Activated naive CD8-positive, alpha-beta T cell treated with anti-CD3 and anti-CD28 coated beads, Interleukin-2, amount 10 ng/mL, durations not matched to agents 7 days and 5 days (primary cell): ENCODE measurements around the gene EYA2. TPM values are rescaled to one million over a fixed set of nuclear protein-coding genes. Genes with fewer than 3 reads are reported as not detected.

Experiments used
- ATAC-seq: fragments of 150-1000 bp; cut with Tn5 transposase; one replicate; pipeline ENCODE4 v1.10.0; 2021; ENCODE audit warnings: low read depth, moderate library complexity
- POLR2A ChIA-PET: fragments of 350-600 bp; sonication (Branson Sonifier 250); formaldehyde crosslinking; loops from one replicate; lab custom pipeline; 2021; ENCODE audit warnings: antibody characterized with exemption; lab: Charles Lee
- DNase-seq: peaks from one replicate; pipeline ENCODE4 v3.0.0; 2021
- H3K27ac Mint-ChIP-seq: one replicate; pipeline ENCODE4 v1.8.0; 2022; ENCODE audit warnings: mild to moderate bottlenecking, mixed read lengths
- H3K27me3 Mint-ChIP-seq: one replicate; pipeline ENCODE4 v1.8.0; 2022; ENCODE audit warnings: mild to moderate bottlenecking, moderate library complexity, mixed read lengths
- H3K36me3 Mint-ChIP-seq: one replicate; pipeline ENCODE4 v1.8.0; 2021; ENCODE audit warnings: mild to moderate bottlenecking, mixed read lengths
- H3K4me1 Mint-ChIP-seq: one replicate; pipeline ENCODE4 v1.8.0; 2021; ENCODE audit warnings: mixed read lengths
- H3K4me3 Mint-ChIP-seq: one replicate; pipeline ENCODE4 v1.8.0; 2022; ENCODE audit warnings: mild to moderate bottlenecking, moderate library complexity, mixed read lengths
- H3K9me3 Mint-ChIP-seq: one replicate; pipeline ENCODE4 v1.8.0; 2021; ENCODE audit warnings: mixed read lengths
- total RNA-seq, 2 experiments: library from RNA; stranded (reverse); gene quantifications; one replicate each; pipeline ENCODE4 v1.2.3, GENCODE V29; 2021

The EYA2 gene
- total RNA-seq, 2 experiments from 2014 or later, result not detected

- no peak for ATAC-seq
- Mint-ChIP-seq H3K27ac (no peak overlapping the region), H3K36me3 (no peaks in the 10 kb centered on the region), H3K4me3 (no peak overlapping the region), H3K27me3 (peaks cover 17% of the 10 kb centered on the region), H3K9me3 (no peaks in the 10 kb centered on the region), H3K4me1 (no peaks in the 10 kb centered on the region)
- DNase-seq, result no peak
- POLR2A ChIA-PET, result no interaction called here
Observed at GRCh38 chr20:47117773-47118172, 223.1 kb downstream of the EYA2 start.

GRCh38 chr20:47118206-47118605, 223.6 kb downstream of the EYA2 start:
- POLR2A ChIA-PET, result no interaction called here
- no peak for ATAC-seq
- Mint-ChIP-seq H3K4me3 (no peak overlapping the region), H3K9me3 (no peaks in the 10 kb centered on the region), H3K27ac (no peak overlapping the region), H3K27me3 (peaks cover 17% of the 10 kb centered on the region), H3K4me1 (no peaks in the 10 kb centered on the region), H3K36me3 (no peaks in the 10 kb centered on the region)
- DNase-seq, result no peak

GRCh38 chr20:47118641-47119040, 224.0 kb downstream of the EYA2 start:
- Mint-ChIP-seq H3K9me3 (no peaks in the 10 kb centered on the region), H3K27me3 (peaks cover 17% of the 10 kb centered on the region), H3K27ac (no peak overlapping the region), H3K4me1 (no peaks in the 10 kb centered on the region), H3K4me3 (no peak overlapping the region), H3K36me3 (no peaks in the 10 kb centered on the region)
- no peak for ATAC-seq
- no peak for DNase-seq
- POLR2A ChIA-PET, result no interaction called here

GRCh38 chr20:47120346-47120936, 225.8 kb downstream of the EYA2 start:
- ATAC-seq (no peak), DNase-seq (no peak)
- Mint-ChIP-seq H3K9me3 (no peaks in the 10 kb centered on the region), H3K27ac (no peak overlapping the region), H3K4me1 (no peaks in the 10 kb centered on the region), H3K36me3 (no peaks in the 10 kb centered on the region), H3K27me3 (peaks cover 22% of the 10 kb centered on the region), H3K4me3 (no peak overlapping the region)
- POLR2A ChIA-PET, result no interaction called here

GRCh38 chr20:47122560-47122959, 227.9 kb downstream of the EYA2 start:
- no peaks in the 10 kb centered on the region for H3K36me3 Mint-ChIP-seq
- POLR2A ChIA-PET, result no interaction called here
- H3K27me3 Mint-ChIP-seq, result peaks cover 35% of the 10 kb centered on the region

GRCh38 chr20:47124181-47124717, 229.6 kb downstream of the EYA2 start:
- Mint-ChIP-seq H3K27me3 (peaks cover 30% of the 10 kb centered on the region), H3K9me3 (no peaks in the 10 kb centered on the region), H3K27ac (no peak overlapping the region), H3K4me1 (no peaks in the 10 kb centered on the region), H3K4me3 (no peak overlapping the region), H3K36me3 (no peaks in the 10 kb centered on the region)
- POLR2A ChIA-PET, result no interaction called here
- ATAC-seq (no peak), DNase-seq (no peak)

More at GRCh38 chr20:47122560-47122959, 227.9 kb downstream of the EYA2 start:
- ATAC-seq, result no peak
- no peak for DNase-seq
- Mint-ChIP-seq H3K4me3 (no peak overlapping the region), H3K9me3 (no peaks in the 10 kb centered on the region), H3K27ac (no peak overlapping the region), H3K4me1 (no peaks in the 10 kb centered on the region)

GRCh38 chr20:47125508-47125757, 230.8 kb downstream of the EYA2 start:
- H3K36me3 Mint-ChIP-seq, result no peaks in the 10 kb centered on the region
- no peaks in the 10 kb centered on the region for H3K9me3 Mint-ChIP-seq
- no peak overlapping the region for H3K4me3 Mint-ChIP-seq
- H3K4me1 Mint-ChIP-seq, result no peaks in the 10 kb centered on the region
- POLR2A ChIA-PET, result interaction anchor here (0.6 kb wide), 1 partner anchor 934 kb away, joined by 3 read pairs; no protein-coding TSS in a partner anchor
- no peak for ATAC-seq
- H3K27ac Mint-ChIP-seq, result no peak overlapping the region
- peaks cover 32% of the 10 kb centered on the region for H3K27me3 Mint-ChIP-seq
- DNase-seq, result no peak

- ATAC-seq (no peak), DNase-seq (no peak)
- H3K27me3 Mint-ChIP-seq, result peaks cover 32% of the 10 kb centered on the region
- no peaks in the 10 kb centered on the region for H3K36me3 Mint-ChIP-seq
- POLR2A ChIA-PET, result no interaction called here
- no peaks in the 10 kb centered on the region for H3K9me3 Mint-ChIP-seq
- H3K4me3 Mint-ChIP-seq, result no peak overlapping the region
- H3K27ac Mint-ChIP-seq, result no peak overlapping the region
- H3K4me1 Mint-ChIP-seq, result no peaks in the 10 kb centered on the region
Observed at GRCh38 chr20:47125758-47126591, 231.3 kb downstream of the EYA2 start.

GRCh38 chr20:47126709-47127108, 232.1 kb downstream of the EYA2 start:
- no peak overlapping the region for H3K4me3 Mint-ChIP-seq
- POLR2A ChIA-PET, result no interaction called here
- H3K27ac Mint-ChIP-seq, result no peak overlapping the region
- no peaks in the 10 kb centered on the region for H3K4me1 Mint-ChIP-seq
- peaks cover 32% of the 10 kb centered on the region for H3K27me3 Mint-ChIP-seq
- H3K36me3 Mint-ChIP-seq, result no peaks in the 10 kb centered on the region
- H3K9me3 Mint-ChIP-seq, result no peaks in the 10 kb centered on the region
- DNase-seq (no peak), ATAC-seq (no peak)

GRCh38 chr20:47127546-47127945, 232.9 kb downstream of the EYA2 start:
- no peak overlapping the region for H3K27ac Mint-ChIP-seq
- H3K27me3 Mint-ChIP-seq, result peaks cover 32% of the 10 kb centered on the region
- POLR2A ChIA-PET, result no interaction called here
- H3K9me3 Mint-ChIP-seq, result no peaks in the 10 kb centered on the region
- DNase-seq (no peak), ATAC-seq (no peak)
- no peak overlapping the region for H3K4me3 Mint-ChIP-seq
- no peaks in the 10 kb centered on the region for H3K36me3 Mint-ChIP-seq
- no peaks in the 10 kb centered on the region for H3K4me1 Mint-ChIP-seq

GRCh38 chr20:47127999-47128398, 233.4 kb downstream of the EYA2 start:
- Mint-ChIP-seq H3K9me3 (no peaks in the 10 kb centered on the region), H3K27ac (no peak overlapping the region), H3K27me3 (peaks cover 32% of the 10 kb centered on the region), H3K4me1 (no peaks in the 10 kb centered on the region), H3K4me3 (no peak overlapping the region), H3K36me3 (no peaks in the 10 kb centered on the region)
- DNase-seq (no peak), ATAC-seq (no peak)
- POLR2A ChIA-PET, result no interaction called here

- H3K27me3 Mint-ChIP-seq, result peaks cover 32% of the 10 kb centered on the region
- H3K36me3 Mint-ChIP-seq, result no peaks in the 10 kb centered on the region
- H3K4me1 Mint-ChIP-seq, result no peaks in the 10 kb centered on the region
- H3K4me3 Mint-ChIP-seq, result no peak overlapping the region
- no peak overlapping the region for H3K27ac Mint-ChIP-seq
- POLR2A ChIA-PET, result no interaction called here
- H3K9me3 Mint-ChIP-seq, result no peaks in the 10 kb centered on the region
- no peak for DNase-seq
- no peak for ATAC-seq
Observed at GRCh38 chr20:47129306-47129705, 234.7 kb downstream of the EYA2 start.

- Mint-ChIP-seq H3K9me3 (no peaks in the 10 kb centered on the region), H3K4me1 (no peaks in the 10 kb centered on the region), H3K27ac (no peak overlapping the region), H3K36me3 (no peaks in the 10 kb centered on the region), H3K27me3 (peaks cover 4% of the 10 kb centered on the region), H3K4me3 (no peak overlapping the region)
- POLR2A ChIA-PET, result no interaction called here
- DNase-seq (no peak), ATAC-seq (no peak)
Observed at GRCh38 chr20:47133809-47134456, 239.3 kb downstream of the EYA2 start.

GRCh38 chr20:47136782-47137181, 242.1 kb downstream of the EYA2 start:
- no peak overlapping the region for H3K4me3 Mint-ChIP-seq
- peaks cover under 1% of the 10 kb centered on the region for H3K9me3 Mint-ChIP-seq
- POLR2A ChIA-PET, result no interaction called here
- no peaks in the 10 kb centered on the region for H3K4me1 Mint-ChIP-seq
- DNase-seq (no peak), ATAC-seq (no peak)
- H3K27me3 Mint-ChIP-seq, result no peaks in the 10 kb centered on the region
- H3K27ac Mint-ChIP-seq, result no peak overlapping the region
- H3K36me3 Mint-ChIP-seq, result no peaks in the 10 kb centered on the region
